Lower leg skin (tissue), 4 donors: Measurements from ENCODE around the gene CD79A. TPM values are rescaled to one million over a fixed set of nuclear protein-coding genes. Genes with fewer than 3 reads are reported as not detected.

Experiments
- DNase-seq, 2 donors: peaks; one replicate each; pipeline ENCODE4 v3.0.0-alpha.2; 2019; ENCODE audit warnings: low spot score in 2 of 2
- H3K4me3 ChIP-seq: fragments of 200-600 bp; sonication (generic); 2 replicates; pipeline ENCODE4 v1.5.1; 2017; ENCODE audit warnings: mild to moderate bottlenecking, low read depth; ENCODE audit not compliant: poor library complexity, severe bottlenecking
- POLR2A ChIP-seq, 2 donors: fragments of 450-650 bp; IDR thresholded peaks; one replicate each; pipeline ENCODE4 v1.6.1; 2016 to 2017; ENCODE audit warnings: antibody characterized with exemption in 2 of 2, mild to moderate bottlenecking in 1 of 2, moderate library complexity in 1 of 2
- WGBS, 2 donors: methylation state at CpG; one replicate each; pipeline ENCODE4 v1.1.5; 2018; 5-methylcytosine and 5-hydroxymethylcytosine counted together
- intact Hi-C: fragments of 100-400 bp; cut with DNase I; formaldehyde crosslinking; loops from one replicate; pipeline ENCODE4 v1.15.0; 2023; ENCODE audit warnings: low total_unique reads
- total RNA-seq, 4 donors: library from RNA; depleted of rRNA; stranded (reverse); fragments of >200 nt; gene quantifications; one replicate each; pipeline ENCODE4 v1.1.0, GENCODE V29; 2016
- TF ChIP-seq, protein P1 (sequence below), 3 donors: fragments of 450-650 bp; IDR thresholded peaks; one replicate each; pipeline ENCODE4 v1.5.1; 2016; ENCODE audit warnings: antibody characterized with exemption in 3 of 3, mild to moderate bottlenecking in 3 of 3, moderate library complexity in 2 of 3

The CD79A gene
- total RNA-seq, result under 1 TPM in 1 of 4 donors, not detected in 3; 0.81 TPM

DNA sequence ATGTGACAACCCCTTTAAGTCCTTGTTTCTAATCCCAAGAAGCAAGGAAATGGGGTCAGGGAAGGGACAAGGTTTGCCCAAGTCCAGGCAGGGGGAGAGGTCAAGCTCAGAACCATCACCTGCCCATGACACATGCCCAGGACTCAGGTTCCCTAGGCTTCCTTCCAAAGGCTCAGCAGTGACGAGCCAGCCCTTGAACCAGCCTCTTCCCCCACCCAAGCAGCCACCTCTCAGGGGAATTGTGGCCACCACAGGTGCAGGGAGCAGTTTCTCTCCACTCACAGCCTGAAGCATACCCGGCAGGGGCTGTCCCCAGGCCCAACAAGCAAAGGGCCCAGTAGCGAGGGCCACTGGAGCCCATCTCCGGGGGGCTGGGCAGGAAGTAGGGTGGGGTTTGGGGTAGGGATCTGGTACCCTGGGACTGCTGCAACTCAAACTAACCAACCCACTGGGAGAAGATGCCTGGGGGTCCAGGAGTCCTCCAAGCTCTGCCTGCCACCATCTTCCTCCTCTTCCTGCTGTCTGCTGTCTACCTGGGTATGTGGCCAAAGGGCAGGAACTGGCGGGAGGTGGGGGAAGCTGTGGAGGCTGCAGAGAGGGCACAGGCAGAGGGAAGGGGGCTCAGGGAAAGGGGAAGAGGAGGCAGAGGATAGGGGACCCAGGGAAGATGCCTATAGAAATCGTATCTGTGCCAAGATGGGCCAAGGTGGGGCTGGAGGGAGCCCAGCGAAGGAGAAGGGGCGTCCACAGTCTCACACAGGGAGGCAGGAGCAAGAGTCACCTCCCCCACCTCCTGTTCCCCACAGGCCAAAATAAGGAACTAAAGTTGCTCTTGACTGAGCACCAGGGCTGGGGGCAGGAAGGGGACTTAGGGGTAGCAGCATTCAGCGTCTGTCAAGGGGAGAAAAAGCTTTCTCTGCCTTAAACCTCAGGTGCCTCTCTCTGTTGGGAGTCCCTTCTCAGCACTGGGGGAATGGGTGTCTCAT lies at the start of gene CD79A:
Gene CD79A (plus strand): TSS at position 433 of the 986 bp plus-strand sequence. CDS start 26 bp downstream, at position 459.
- no peak within 1 kb of the TSS for H3K4me3 ChIP-seq
- no peak for TF ChIP-seq POLR2A (IDR thresholded peaks at IDR 0.05)
- TF ChIP-seq, protein P1, sequence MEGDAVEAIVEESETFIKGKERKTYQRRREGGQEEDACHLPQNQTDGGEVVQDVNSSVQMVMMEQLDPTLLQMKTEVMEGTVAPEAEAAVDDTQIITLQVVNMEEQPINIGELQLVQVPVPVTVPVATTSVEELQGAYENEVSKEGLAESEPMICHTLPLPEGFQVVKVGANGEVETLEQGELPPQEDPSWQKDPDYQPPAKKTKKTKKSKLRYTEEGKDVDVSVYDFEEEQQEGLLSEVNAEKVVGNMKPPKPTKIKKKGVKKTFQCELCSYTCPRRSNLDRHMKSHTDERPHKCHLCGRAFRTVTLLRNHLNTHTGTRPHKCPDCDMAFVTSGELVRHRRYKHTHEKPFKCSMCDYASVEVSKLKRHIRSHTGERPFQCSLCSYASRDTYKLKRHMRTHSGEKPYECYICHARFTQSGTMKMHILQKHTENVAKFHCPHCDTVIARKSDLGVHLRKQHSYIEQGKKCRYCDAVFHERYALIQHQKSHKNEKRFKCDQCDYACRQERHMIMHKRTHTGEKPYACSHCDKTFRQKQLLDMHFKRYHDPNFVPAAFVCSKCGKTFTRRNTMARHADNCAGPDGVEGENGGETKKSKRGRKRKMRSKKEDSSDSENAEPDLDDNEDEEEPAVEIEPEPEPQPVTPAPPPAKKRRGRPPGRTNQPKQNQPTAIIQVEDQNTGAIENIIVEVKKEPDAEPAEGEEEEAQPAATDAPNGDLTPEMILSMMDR (IDR thresholded peaks at IDR 0.05), result no peak
- intact Hi-C loops, result no loop called here
- DNase-seq, result no peak
- WGBS, 2 donors, result 73 to 75% methylated on average over 9 of the region's 9 CpGs

DNA sequence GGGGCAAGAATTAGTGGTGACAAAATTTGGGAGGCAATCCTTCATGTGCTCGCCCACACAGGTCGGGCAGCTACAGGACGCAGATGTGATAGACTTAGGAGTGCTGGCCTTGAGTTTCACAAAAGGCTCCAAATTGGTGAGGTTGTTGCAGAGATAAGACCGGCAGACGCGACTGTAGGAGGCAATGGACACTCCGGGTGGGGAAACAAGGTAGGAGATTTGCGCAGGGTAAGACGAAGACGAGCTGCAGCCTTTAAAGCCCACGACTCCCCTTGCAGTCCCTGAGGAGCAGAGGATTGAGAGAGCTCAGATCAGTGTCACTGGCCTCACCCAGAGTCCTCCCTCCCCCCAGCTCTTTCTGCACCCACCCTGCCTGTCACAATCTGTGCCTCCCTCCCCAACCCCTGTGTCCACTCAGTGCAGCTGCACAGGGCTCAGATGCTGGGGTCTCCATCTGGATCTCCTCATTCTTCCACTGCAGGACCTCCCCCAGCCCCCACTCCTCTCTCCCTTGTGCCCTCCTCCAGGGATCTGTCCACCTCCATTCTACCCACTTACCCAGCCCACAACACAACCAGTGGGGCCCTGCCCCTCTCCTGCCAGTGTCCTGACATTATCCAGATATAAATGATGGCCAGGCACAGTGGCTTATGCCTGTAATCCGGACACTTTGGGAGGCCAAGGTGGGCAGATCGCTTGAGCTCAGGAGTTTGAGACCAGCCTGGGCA lies 38.9 kb upstream of the CD79A start:
- 62 to 73% methylated on average over 13 of the region's 13 CpGs for WGBS, 2 donors
- no peak for DNase-seq
- intact Hi-C loops, result no loop called here
- TF ChIP-seq, protein P1 (IDR thresholded peaks at IDR 0.05), result no peak
- H3K4me3 ChIP-seq, result no peak overlapping the region

DNA sequence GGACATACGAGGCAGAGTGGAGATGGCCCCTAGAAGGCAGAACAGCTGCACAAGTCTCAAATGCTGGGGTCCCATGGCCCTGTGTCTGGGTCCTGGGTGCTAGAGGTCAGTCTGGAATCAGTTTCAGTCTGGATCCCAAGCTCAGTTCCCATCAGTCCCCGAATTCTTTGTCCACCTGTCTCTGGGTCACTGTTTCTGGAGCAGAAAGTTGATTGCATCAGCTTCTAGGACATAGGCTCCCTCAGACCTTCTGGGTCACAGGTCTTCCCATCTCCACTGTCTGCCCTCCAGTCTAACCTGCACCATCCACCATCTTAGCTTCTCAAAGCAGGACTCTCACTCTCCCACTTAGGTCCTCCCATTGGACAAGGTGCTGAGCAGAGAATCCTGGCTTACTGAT lies 37.9 kb upstream of the CD79A start:
- no peak for DNase-seq
- no peak for TF ChIP-seq POLR2A (IDR thresholded peaks at IDR 0.05)
- TF ChIP-seq, protein P1 (IDR thresholded peaks at IDR 0.05), result no peak
- intact Hi-C loops, result no loop called here
- no peak overlapping the region for H3K4me3 ChIP-seq
- 47 to 55% methylated on average over 2 of the region's 2 CpGs for WGBS, 2 donors

DNA sequence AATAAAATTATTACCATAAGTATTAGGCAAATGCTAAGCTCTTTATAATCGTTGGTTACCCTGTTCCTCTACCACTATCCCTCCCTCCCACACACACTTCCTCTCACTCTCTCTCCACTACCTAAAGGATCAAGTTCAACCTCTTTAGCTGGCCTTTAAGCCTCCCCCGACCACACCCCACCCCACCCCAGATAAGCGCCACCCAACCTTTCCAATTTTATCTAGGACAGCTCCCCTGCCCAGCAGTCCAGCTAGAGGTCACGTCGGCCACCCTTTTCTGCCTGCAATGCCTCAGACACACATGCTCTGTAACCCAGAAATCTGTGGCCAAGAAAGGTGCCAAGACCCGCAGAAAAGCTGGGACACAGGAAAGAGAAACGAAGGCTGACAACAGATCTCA lies 33.7 kb upstream of the CD79A start:
- TF ChIP-seq, protein P1 (IDR thresholded peaks at IDR 0.05), result no peak
- TF ChIP-seq POLR2A (IDR thresholded peaks at IDR 0.05), result no peak
- intact Hi-C loops, result no loop called here
- WGBS, 2 donors, result 65 to 75% methylated on average over 7 of the region's 7 CpGs
- DNase-seq, result no peak
- no peak overlapping the region for H3K4me3 ChIP-seq

DNA sequence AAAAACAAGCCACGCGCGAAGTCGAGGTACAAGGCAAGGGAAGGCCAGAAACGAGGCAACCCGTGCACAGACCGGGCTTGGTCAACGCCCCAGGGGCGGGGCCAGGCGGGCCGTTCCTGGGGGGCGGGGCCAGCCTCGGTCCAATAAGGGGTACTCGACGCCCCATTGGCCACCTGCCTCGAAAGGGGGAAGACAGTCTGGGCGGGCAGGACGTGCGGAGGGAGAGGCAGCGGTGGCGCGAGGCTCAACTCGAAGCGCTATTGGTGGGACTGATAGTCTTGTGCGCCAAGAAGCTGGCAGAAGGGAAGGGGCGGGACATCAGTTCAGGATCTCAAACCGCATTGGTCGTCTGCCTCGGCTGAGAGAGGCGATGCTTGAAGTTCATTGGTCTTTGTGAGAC lies 32.5 kb upstream of the CD79A start, which contains the start of gene LYPD4:
Gene LYPD4 (minus strand): TSS at position 83 of the 400 bp plus-strand sequence. CDS start 5,398 bp downstream, outside the sequence.
- H3K4me3 ChIP-seq, result no peak within 1 kb of the TSS
- TF ChIP-seq, protein P1 (IDR thresholded peaks at IDR 0.05), result no peak
- no peak for TF ChIP-seq POLR2A (IDR thresholded peaks at IDR 0.05)
- intact Hi-C loops, result no loop called here
- DNase-seq, result no peak
- WGBS, 2 donors, result 78 to 79% methylated on average over 30 of the region's 30 CpGs
